Fibroblast of villous mesenchyme (primary cell): Measurements from ENCODE around the gene ASPSCR1. TPM values are rescaled to one million over a fixed set of nuclear protein-coding genes. Genes with fewer than 3 reads are reported as not detected.

Experiments used
- DNase-seq: peaks from one replicate; pipeline ENCODE4 v3.0.0-alpha.2; 2010; ENCODE audit warnings: low read depth
- H3K4me3 ChIP-seq: 2 replicates; pipeline ENCODE4 v1.5.1; 2011; ENCODE audit warnings: low read depth, mild to moderate bottlenecking, low read length
- total RNA-seq: library from RNA; depleted of rRNA; stranded (reverse); fragments of >200 nt; gene quantifications from 2 replicates; pipeline ENCODE4 v1.2.3, GENCODE V29; 2012
- TF ChIP-seq, protein P1 (sequence below): IDR thresholded peaks from 2 replicates; pipeline ENCODE4 v1.5.1; 2012; ENCODE audit warnings: low read depth, mild to moderate bottlenecking, low read length; ENCODE audit not compliant: insufficient read depth

ASPSCR1 gene
- total RNA-seq, 1 donor: 28.5 TPM

DNA sequence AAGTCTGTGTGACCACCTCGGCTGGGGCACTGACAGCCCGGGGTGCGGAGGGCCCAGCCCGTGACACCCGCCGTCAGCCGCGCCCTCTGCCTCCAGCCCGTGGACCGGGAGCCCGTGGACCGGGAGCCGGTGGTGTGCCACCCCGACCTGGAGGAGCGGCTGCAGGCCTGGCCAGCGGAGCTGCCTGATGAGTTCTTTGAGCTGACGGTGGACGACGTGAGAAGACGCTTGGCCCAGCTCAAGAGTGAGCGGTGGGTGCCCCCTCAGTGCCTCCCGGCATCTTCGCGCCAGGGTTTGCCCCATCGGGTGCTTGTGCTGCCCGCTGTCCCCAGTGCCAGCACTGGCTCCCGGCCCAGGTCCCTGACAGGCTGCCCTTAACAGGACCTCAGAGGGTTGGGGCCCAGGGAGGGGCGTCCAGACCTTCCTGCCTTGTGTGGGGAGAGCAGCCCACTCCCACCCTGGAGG lies 31.5 kb downstream of the ASPSCR1 start:
- TF ChIP-seq, protein P1, sequence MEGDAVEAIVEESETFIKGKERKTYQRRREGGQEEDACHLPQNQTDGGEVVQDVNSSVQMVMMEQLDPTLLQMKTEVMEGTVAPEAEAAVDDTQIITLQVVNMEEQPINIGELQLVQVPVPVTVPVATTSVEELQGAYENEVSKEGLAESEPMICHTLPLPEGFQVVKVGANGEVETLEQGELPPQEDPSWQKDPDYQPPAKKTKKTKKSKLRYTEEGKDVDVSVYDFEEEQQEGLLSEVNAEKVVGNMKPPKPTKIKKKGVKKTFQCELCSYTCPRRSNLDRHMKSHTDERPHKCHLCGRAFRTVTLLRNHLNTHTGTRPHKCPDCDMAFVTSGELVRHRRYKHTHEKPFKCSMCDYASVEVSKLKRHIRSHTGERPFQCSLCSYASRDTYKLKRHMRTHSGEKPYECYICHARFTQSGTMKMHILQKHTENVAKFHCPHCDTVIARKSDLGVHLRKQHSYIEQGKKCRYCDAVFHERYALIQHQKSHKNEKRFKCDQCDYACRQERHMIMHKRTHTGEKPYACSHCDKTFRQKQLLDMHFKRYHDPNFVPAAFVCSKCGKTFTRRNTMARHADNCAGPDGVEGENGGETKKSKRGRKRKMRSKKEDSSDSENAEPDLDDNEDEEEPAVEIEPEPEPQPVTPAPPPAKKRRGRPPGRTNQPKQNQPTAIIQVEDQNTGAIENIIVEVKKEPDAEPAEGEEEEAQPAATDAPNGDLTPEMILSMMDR: no peak
- DNase-seq: no peak
- H3K4me3 ChIP-seq: no peak overlapping the region

DNA sequence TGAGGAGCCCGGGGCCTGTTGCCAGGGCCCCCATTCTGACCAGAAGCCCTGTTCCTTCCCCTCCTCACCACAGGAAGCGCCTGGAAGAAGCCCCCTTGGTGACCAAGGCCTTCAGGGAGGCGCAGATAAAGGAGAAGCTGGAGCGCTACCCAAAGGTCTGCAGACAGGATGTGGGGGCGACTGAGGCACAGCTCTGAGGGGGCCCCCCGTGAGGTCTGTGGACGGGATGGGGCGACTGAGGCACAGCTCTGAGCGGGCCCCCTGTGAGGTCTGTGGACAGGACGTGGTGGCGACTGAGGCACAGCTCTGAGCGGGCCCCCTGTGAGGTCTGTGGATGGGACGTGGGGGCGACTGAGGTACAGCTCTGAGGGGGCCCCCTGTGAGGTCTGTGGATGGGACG lies 32.0 kb downstream of the ASPSCR1 start:
- no peak for DNase-seq
- H3K4me3 ChIP-seq: no peak overlapping the region
- TF ChIP-seq, protein P1: no peak

DNA sequence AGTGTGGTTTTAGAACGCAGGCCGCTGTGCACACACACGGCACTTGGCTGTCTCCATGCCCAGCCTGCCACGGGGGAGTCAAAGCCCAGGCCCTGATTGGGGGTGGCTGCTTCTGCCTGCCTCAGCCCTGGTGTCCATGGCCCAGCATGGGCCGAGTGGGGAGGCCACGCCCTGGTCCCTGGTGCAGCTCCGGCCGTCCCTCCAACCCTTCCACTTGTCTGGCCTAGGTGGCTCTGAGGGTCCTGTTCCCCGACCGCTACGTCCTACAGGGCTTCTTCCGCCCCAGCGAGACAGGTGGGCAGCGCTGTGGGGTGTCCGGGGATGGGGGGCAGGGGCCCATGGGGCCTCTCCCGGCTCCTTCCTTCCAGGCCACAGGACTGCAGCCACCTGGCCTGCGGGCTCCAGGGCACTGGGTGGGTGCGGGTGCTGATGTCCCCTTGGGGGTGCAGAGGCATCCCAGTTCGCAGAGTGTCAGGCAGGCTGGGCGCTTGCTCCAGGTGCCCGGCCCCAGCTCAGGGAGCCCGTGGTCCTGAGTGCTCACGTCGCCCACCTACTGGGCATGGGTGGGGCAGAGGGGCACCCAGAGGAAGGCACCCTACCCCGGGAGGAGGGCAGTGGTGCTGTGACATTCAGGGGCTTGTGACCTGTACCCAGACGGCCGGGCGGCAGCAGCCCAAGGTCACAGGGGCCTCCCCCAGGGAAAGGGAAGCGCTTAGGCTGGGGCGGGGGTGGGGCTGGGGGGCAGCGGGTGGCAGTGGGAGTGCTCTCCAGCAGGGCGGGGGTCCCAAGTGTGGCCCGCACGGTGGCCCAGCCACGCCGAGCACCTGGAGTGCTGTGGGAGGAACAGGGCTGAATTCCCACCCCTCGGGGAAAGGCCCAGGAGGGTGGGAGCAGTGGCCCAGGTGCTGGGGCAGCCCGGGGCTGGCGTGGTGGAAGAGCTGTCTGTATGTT lies 33.4 kb downstream of the ASPSCR1 start:
- no peak for DNase-seq
- no peak overlapping the region for H3K4me3 ChIP-seq
- TF ChIP-seq, protein P1: no peak

DNA sequence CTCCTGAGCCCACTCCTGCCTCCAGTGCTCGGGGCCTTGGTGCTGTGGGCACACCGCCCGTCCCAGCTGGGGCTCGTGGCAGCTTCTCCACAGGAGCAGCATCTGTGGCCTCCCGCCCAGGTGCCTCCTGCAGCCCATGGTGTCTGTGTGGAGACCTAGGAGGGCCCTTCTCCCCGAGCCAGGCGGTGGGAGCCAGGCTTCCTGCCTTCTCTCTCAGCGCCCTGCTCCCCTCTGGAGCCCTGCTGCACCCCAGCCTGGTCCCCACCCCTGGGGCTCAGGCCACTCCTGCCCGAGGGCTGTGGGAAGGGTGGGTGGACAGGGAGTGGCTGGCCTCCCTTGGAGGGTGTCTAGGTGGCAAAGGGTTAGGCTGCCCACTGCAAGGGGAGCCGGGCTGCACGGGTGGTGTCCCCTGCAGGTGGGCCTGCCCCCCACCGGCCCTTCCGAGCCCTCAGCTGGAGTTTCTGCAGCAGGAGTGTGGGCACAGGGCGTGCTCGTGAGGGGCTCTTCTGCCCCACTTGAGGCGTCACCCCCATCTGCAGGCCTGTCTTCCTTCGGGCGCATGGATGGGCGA lies 34.3 kb downstream of the ASPSCR1 start:
- TF ChIP-seq, protein P1: no peak
- DNase-seq: no peak
- no peak overlapping the region for H3K4me3 ChIP-seq

DNA sequence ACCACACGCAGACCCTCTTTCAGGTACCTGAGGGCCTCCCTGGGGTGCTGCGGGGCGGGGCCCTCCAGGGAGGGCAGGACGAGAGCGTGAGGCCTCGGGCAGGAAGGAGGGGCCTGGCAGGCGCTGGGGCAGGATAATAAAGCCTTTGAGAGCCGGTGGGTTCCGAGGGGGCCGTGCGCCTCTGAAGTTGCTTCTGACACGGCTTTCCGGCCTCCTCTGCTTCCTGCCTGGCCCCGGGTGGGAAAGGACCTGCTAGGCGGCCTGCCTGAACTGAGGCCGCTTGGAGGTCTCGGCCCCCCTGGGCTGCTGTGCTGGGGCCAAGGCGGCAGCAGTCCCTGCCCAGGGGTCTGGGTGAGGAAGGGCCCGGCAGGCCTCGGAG lies 34.8 kb downstream of the ASPSCR1 start:
- H3K4me3 ChIP-seq: no peak overlapping the region
- DNase-seq: no peak
- TF ChIP-seq, protein P1: no peak

DNA sequence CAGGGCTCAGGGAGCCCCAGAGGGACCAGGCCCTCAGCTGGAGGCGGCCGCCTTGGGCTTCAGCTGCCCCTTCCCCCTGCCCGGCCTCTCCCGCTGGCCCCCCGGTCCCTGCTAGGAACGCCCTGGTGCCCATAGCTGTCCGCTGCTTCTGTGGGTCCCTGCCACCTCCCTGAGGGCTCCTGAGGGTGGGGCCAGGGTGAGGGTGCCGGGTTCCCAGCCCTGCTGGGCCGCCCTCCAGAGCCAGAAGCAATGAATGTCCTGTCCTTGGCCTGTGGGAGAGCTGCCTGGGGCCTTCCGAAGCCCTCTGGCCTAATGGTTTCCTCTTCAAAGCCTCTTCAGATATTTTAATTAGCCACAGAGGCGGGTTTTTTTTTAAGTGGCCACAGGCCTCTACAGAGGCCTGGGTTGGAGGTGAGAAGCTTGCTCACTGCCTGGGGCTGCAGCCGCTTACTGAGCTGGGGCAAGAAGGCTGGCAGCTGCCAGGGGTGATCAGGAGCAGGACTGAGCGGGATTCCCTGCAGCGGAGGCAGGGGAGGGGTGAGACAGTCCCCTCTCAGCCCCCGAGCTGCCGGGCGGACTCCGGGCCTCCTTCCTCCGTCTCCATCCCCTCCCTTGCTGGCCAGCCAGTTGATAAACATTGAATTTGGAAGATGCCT lies 35.3 kb downstream of the ASPSCR1 start:
- TF ChIP-seq, protein P1: no peak
- no peak for DNase-seq
- no peak overlapping the region for H3K4me3 ChIP-seq
